ENCODE data around the gene WRAP53. TPM values are rescaled to one million over a fixed set of nuclear protein-coding genes. Genes with fewer than 3 reads are reported as not detected.

The WRAP53 gene
- polyA plus RNA-seq, 3 donors, result 15.3 to 21.3 (median 17.0) TPM

- DNase-seq, result no peak
Measured at GRCh38 chr17:7673239-7673638, 15.0 kb upstream of the WRAP53 start.

DNA sequence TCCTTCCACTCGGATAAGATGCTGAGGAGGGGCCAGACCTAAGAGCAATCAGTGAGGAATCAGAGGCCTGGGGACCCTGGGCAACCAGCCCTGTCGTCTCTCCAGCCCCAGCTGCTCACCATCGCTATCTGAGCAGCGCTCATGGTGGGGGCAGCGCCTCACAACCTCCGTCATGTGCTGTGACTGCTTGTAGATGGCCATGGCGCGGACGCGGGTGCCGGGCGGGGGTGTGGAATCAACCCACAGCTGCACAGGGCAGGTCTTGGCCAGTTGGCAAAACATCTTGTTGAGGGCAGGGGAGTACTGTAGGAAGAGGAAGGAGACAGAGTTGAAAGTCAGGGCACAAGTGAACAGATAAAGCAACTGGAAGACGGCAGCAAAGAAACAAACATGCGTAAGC, 13.3 kb upstream of the WRAP53 start:
- DNase-seq, result no peak

DNA sequence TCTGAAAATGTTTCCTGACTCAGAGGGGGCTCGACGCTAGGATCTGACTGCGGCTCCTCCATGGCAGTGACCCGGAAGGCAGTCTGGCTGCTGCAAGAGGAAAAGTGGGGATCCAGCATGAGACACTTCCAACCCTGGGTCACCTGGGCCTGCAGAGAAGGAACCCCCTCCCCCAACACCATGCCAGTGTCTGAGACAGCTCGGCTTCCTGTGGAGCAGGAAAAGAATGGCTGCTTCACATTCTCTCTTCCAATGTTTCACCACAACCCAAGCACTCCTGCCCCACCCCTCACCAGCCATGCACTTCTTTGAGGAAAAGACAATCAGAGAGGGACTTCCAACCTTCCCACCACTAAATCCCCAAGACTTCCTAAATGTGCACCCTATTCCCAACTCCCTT, 11.7 kb upstream of the WRAP53 start:
- DNase-seq, result no peak

DNA sequence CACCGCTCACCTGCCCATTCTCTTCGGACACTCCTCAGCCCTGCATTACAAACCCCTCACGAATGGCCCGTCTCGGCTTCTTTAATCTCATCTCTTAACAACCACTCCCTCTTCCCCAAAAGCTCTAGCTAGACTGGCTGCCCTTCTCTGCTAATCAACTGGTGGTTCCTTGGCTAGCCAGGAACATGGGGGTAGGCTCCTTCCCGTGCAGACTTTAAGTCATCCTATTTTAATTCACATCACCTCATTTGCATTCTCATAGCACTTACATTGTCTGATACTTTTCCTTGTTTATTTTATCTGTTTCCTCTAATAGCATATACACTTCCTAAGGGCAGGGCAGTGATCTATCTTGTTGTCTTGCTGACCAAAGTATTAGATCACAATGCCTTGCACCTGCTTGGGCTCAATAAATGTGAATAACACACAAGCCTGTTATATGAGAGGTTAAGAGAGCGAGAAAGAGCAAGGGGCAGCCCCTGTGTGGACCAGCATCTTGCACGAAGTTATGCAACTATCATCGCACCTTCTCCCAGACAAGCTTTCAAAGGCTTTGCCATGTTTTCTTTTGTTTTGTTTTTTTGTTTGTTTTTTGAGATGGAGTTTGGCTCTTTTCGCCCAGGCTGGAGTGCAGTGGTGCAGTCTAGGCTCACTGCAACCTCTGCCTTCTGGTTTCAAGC, 10.7 kb upstream of the WRAP53 start:
- DNase-seq, result no peak

DNA sequence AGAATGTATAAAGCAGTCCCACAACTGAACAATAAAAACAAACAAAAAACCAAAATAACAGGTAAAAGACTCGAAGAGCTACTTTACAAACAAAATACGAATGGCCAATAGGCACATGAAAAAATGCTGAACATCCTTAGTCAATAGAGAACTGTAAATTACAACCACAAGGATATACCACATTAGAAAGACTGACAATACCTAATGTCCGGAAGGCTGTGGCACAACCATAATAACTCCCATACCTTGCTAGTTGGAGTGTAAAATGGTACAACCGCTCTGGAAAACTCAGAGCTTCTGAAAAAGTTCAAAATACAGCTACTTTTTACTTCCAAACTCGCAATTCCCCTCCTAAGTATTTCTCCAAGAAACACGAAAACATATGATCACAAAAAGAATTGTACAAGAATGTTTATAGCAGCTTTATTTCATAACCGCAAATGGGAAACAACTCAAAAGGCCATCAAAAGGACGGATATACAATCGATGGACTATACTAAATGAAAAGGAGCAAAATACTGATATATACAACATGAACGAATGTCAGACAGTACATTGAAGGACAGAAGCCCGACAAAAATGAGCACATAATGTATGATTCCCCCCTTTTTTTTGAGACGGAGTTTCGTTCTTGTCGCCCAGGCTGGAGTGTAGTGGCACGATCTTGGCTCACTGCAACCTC, 3.3 kb upstream of the WRAP53 start:
- no peak for DNase-seq

GRCh38 chr17:7685533-7686221, 2.6 kb upstream of the WRAP53 start:
- peak; percentile 94 for DNase-seq

DNA sequence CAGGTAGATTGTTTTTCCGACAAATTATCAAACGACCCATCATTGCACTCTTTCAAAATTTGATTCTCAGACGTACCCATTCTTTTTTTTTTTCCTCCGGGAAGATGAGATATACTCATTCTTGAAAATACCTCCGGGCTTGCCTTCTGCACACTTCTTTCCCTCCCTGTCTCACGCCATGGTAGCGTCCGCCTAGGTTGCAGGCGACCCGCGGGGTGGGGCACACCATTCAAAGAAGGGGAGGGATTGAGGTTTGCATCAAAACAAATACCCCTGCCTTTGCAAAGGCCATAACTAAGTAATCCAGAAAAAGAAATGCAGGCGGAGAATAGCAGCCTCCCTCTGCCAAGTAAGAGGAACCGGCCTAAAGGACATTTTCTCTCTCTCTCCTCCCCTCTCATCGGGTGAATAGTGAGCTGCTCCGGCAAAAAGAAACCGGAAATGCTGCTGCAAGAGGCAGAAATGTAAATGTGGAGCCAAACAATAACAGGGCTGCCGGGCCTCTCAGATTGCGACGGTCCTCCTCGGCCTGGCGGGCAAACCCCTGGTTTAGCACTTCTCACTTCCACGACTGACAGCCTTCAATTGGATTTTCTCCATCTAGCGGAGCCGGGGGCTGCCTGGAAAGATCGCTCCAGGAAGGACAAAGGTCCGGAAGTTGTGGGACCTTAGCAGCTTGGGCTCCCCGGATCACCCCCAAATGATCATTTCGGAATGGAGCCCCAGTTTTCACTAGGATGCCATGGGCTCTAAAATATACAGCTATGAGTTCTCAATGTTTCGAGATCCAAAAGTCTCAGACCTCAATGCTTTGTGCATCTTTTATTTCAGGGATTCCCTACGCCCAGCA, 1.8 kb upstream of the WRAP53 start:
- no peak for DNase-seq

- peak; percentile 93 for DNase-seq
Measured at GRCh38 chr17:7687072-7687907, 987 bp upstream of the WRAP53 start, which contains the start of gene TP53. TP53 (minus strand) TSS chr17:7687490; CDS start chr17:7676594, 10,896 bp downstream.

- no peak for DNase-seq
Measured at GRCh38 chr17:7688808-7689316, 585 bp downstream of the WRAP53 start.

- DNase-seq, result no peak
Measured at GRCh38 chr17:7695586-7695985, 7.3 kb downstream of the WRAP53 start.

DNA sequence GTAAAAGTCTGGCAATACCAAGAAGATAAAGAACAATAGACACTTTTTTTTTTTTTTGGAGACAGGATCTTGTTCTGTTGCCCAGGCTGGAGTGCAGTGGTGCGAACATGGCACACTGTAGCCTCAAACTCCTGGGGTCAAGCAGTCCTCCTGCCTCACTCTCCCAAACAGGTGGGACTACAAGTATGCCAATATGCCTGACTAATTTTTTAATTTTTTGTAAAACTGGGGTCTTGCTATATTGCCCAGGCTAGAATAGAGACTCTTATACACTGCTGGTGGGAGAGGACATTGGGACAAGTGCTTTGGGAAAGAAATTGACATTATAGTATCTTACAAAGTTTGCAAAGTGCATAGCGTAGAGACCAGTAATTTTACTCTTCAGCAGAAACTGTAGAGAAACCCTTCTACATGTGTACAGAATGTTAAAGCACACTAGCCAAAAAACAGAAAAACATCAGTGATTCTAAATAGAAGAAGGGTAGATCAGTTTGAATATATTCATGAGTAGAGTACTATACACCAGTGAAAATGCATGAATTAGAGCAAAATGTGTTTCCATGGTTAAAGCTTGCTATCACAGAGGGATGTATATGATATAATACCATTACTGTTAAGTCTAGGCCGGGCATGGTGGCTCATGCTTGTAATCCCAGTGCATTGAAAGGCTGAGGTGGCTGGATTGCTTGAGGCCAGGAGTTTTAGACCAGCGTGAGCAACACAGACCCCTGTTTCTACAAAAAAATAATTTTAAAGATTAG, 9.7 kb downstream of the WRAP53 start:
- no peak for DNase-seq

DNA sequence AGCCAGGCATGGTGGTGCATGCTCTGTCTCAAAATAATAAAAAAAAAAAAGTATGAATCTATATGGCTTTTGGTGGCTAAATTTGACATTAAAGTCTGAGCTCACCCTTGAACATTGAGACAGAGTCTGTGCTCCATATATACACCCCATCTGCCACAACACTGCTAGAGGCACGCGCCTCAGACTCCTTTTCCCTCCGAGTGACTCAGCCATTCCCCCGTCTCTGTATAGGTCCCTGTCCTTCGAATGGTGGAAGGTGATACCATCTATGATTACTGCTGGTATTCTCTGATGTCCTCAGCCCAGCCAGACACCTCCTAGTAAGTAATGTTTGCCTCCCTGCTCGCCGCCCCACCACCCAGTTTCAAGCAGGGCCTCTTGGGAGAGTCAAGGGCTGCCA, 12.2 kb downstream of the WRAP53 start:
- no peak for DNase-seq

DNA sequence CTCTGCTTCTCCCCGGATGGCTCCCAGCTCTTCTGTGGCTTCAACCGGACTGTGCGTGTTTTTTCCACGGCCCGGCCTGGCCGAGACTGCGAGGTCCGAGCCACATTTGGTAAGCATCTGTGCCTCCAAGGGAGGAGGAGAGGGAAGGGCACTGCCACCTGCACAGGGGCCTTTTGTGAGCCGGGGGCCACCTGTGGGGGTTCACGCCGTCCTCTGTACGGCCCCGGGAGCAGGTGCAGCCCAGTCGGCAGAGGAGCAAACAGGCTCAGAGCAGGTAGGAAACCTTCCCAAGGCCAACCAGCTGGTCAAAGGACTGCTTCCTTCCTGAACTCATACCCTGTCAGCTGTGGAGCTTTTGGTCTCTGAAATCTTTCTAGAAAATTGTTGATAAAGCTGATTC, 13.4 kb downstream of the WRAP53 start:
- no peak for DNase-seq

- DNase-seq, result no peak
Measured at GRCh38 chr17:7702776-7703175, 14.5 kb downstream of the WRAP53 start.

- peak; percentile 90 for DNase-seq
Measured at GRCh38 chr17:7703584-7704479, 15.6 kb downstream of the WRAP53 start.

GRCh38 chr17:7704601-7705268, 16.5 kb downstream of the WRAP53 start, which contains the start of gene EFNB3:
EFNB3 (plus strand) TSS chr17:7705202; CDS start chr17:7705599, 397 bp downstream.
- DNase-seq, result peak; percentile 76

GRCh38 chr17:7705269-7706255, 17.3 kb downstream of the WRAP53 start:
- no peak for DNase-seq
